Mesenchymal stem cell (in vitro differentiated cells and primary cell): ENCODE data around the gene IDH3A.

Experiments
- DNase-seq: peaks from one replicate; pipeline ENCODE4 v3.0.0-alpha.2; 2013
- H2AFZ ChIP-seq: one replicate; pipeline ENCODE4 v1.6.1; 2013; ENCODE audit warnings: low read depth, mild to moderate bottlenecking, control low read depth, inconsistent platforms, low read length, moderate library complexity
- H2AK5ac ChIP-seq: 2 replicates; pipeline ENCODE4 v1.6.1; 2013; ENCODE audit warnings: low read length, moderate library complexity, mild to moderate bottlenecking, inconsistent platforms; ENCODE audit not compliant: severe bottlenecking
- H2BK120ac ChIP-seq: one replicate; pipeline ENCODE4 v1.6.1; 2013; ENCODE audit warnings: low read depth, mild to moderate bottlenecking, inconsistent platforms, low read length, moderate library complexity
- H2BK12ac ChIP-seq, 2 experiments: one replicate each; pipeline ENCODE4 v1.6.1; 2013; ENCODE audit warnings: inconsistent platforms in 2 of 2, low read length in 2 of 2, mild to moderate bottlenecking in 2 of 2, moderate library complexity in 2 of 2, control low read depth in 1 of 2
- H2BK15ac ChIP-seq: one replicate; pipeline ENCODE4 v1.6.1; 2013; ENCODE audit warnings: mild to moderate bottlenecking, low read depth, inconsistent platforms; ENCODE audit not compliant: poor library complexity, severe bottlenecking
- H2BK5ac ChIP-seq: 2 replicates; pipeline ENCODE4 v1.6.1; 2013; ENCODE audit warnings: low read depth, mild to moderate bottlenecking, low read length, control low read depth, inconsistent platforms; ENCODE audit not compliant: poor library complexity, severe bottlenecking
- H3K14ac ChIP-seq, 2 experiments: one replicate each; pipeline ENCODE4 v1.6.1; 2013; ENCODE audit warnings: inconsistent platforms in 2 of 2, low read length in 2 of 2, control low read depth in 1 of 2, mild to moderate bottlenecking in 1 of 2, moderate library complexity in 1 of 2
- H3K18ac ChIP-seq, 2 experiments: one replicate each; pipeline ENCODE4 v1.6.1; 2013; ENCODE audit warnings: inconsistent platforms in 2 of 2, low read length in 2 of 2, control low read depth in 1 of 2, low read depth in 1 of 2, mild to moderate bottlenecking in 1 of 2
- H3K23ac ChIP-seq, 2 experiments: one replicate each; pipeline ENCODE4 v1.6.1; 2013; ENCODE audit warnings: inconsistent platforms in 2 of 2, low read length in 2 of 2, mild to moderate bottlenecking in 2 of 2, moderate library complexity in 2 of 2, control low read depth in 1 of 2
- H3K27ac ChIP-seq: 2 replicates; pipeline ENCODE4 v1.5.1; 2013; ENCODE audit warnings: mild to moderate bottlenecking, moderate library complexity, low read length, control low read depth, inconsistent platforms; ENCODE audit not compliant: poor library complexity, severe bottlenecking
- H3K27me3 ChIP-seq, 2 experiments: 2 replicates each; pipeline versions ENCODE4 v1.6.1 to v1.7.0; 2013; ENCODE audit warnings: low read length in 2 of 2, mild to moderate bottlenecking in 2 of 2, moderate library complexity in 2 of 2, control low read depth in 1 of 2, inconsistent platforms in 1 of 2; ENCODE audit not compliant: control insufficient read depth in 1 of 2, insufficient read depth in 1 of 2
- H3K36me3 ChIP-seq, 2 experiments: 2 replicates each; pipeline versions ENCODE4 v1.6.1 to v1.7.0; 2013; ENCODE audit warnings: low read length in 2 of 2, control low read depth in 1 of 2, inconsistent platforms in 1 of 2, low read depth in 1 of 2, mild to moderate bottlenecking in 1 of 2; ENCODE audit not compliant: insufficient read depth in 2 of 2, control insufficient read depth in 1 of 2
- H3K4ac ChIP-seq, 2 experiments: one replicate each; pipeline ENCODE4 v1.6.1; 2013; ENCODE audit warnings: inconsistent platforms in 2 of 2, low read length in 2 of 2, mild to moderate bottlenecking in 2 of 2, moderate library complexity in 2 of 2, control low read depth in 1 of 2, low read depth in 1 of 2
- H3K4me1 ChIP-seq: 2 replicates; pipeline ENCODE4 v1.6.1; 2013; ENCODE audit warnings: low read depth, low read length, control low read depth; ENCODE audit not compliant: control insufficient read depth, insufficient read depth
- H3K4me2 ChIP-seq: 2 replicates; pipeline ENCODE4 v1.6.1; 2013; ENCODE audit warnings: low read length, mild to moderate bottlenecking, inconsistent platforms; ENCODE audit not compliant: poor library complexity, severe bottlenecking
- H3K4me3 ChIP-seq, 2 experiments: 2 replicates each; pipeline versions ENCODE4 v1.5.1 to v1.7.0; 2013; ENCODE audit warnings: low read length in 2 of 2, mild to moderate bottlenecking in 2 of 2, control low read depth in 1 of 2, low read depth in 1 of 2; ENCODE audit not compliant: insufficient read depth in 1 of 2
- H3K79me1 ChIP-seq: replicated peaks from 2 replicates; pipeline ENCODE4 v1.6.1; 2013; ENCODE audit warnings: mild to moderate bottlenecking, control low read depth, low read length, inconsistent platforms; ENCODE audit not compliant: poor library complexity, severe bottlenecking
- H3K9ac ChIP-seq: 2 replicates; pipeline ENCODE4 v1.7.0; 2013; ENCODE audit warnings: mild to moderate bottlenecking, low read length, moderate library complexity
- H3K9me3 ChIP-seq: 2 replicates; pipeline ENCODE4 v1.7.0; 2013; ENCODE audit warnings: mild to moderate bottlenecking, low read length; ENCODE audit not compliant: control insufficient read depth
- H4K8ac ChIP-seq: one replicate; pipeline ENCODE4 v1.6.1; 2013; ENCODE audit warnings: inconsistent platforms, mild to moderate bottlenecking, low read length, moderate library complexity
- H4K91ac ChIP-seq: one replicate; pipeline ENCODE4 v1.6.1; 2013; ENCODE audit warnings: mild to moderate bottlenecking, low read length, inconsistent platforms
- WGBS: methylation state at CpG from one replicate; pipeline ENCODE4 v1.1.7; 2013; ENCODE audit warnings: mixed read lengths; 5-methylcytosine and 5-hydroxymethylcytosine counted together

Gene IDH3A

GRCh38 chr15:78206326-78207109 lies 57.4 kb downstream of the IDH3A start:
- H4K8ac ChIP-seq, result no peak overlapping the region
- no peaks in the 10 kb centered on the region for H3K9me3 ChIP-seq
- H2BK12ac ChIP-seq, result peak overlapping the region in 1 of 2 experiments; percentile 43
- DNase-seq, result no peak
- H3K9ac ChIP-seq, result no peak overlapping the region
- no peak overlapping the region for H2BK5ac ChIP-seq
- peak overlapping the region in 1 of 2 experiments; percentile 37 for H3K18ac ChIP-seq
- no peak overlapping the region for H2AFZ ChIP-seq
- no peak overlapping the region for H3K4ac ChIP-seq
- no peak overlapping the region for H3K23ac ChIP-seq
- H3K4me3 ChIP-seq, result no peak overlapping the region
- no peak overlapping the region for H2BK15ac ChIP-seq
- H2AK5ac ChIP-seq, result no peak overlapping the region
- no peak overlapping the region for H3K14ac ChIP-seq
- H3K4me1 ChIP-seq, result peaks cover 35% of the 10 kb centered on the region
- H3K4me2 ChIP-seq, result no peak overlapping the region
- H3K79me1 ChIP-seq, result no peaks in the 10 kb centered on the region
- WGBS, result 60% methylated on average over 12 of the region's 12 CpGs
- no peak overlapping the region for H3K27ac ChIP-seq
- no peaks in the 10 kb centered on the region for H3K36me3 ChIP-seq
- H4K91ac ChIP-seq, result no peak overlapping the region
- peaks cover 0 to 49% of the 10 kb centered on the region in 2 experiments for H3K27me3 ChIP-seq
- H2BK120ac ChIP-seq, result no peak overlapping the region

- Histone ChIP-seq H3K4ac (no peak overlapping the region), H3K14ac (no peak overlapping the region), H3K18ac (no peak overlapping the region), H2AK5ac (peak overlapping the region; percentile 75), H2BK120ac (no peak overlapping the region), H3K4me3 (no peak overlapping the region), H3K27ac (no peak overlapping the region), H3K79me1 (no peaks in the 10 kb centered on the region), H2BK5ac (no peak overlapping the region), H2BK15ac (no peak overlapping the region), H2BK12ac (peak overlapping the region in 1 of 2 experiments; percentile 43), H3K23ac (no peak overlapping the region), H2AFZ (no peak overlapping the region), H3K27me3 (peaks cover 0 to 48% of the 10 kb centered on the region in 2 experiments), H3K36me3 (no peaks in the 10 kb centered on the region), H3K9ac (no peak overlapping the region), H3K4me1 (peaks cover 38% of the 10 kb centered on the region), H3K9me3 (no peaks in the 10 kb centered on the region), H4K8ac (no peak overlapping the region), H3K4me2 (no peak overlapping the region), H4K91ac (no peak overlapping the region)
- no peak for DNase-seq
- WGBS, result 98% methylated on average over 4 of the region's 5 CpGs
These were observed 57.9 kb downstream of the IDH3A start for GRCh38 chr15:78207110-78207458.

- H3K36me3 ChIP-seq, result no peaks in the 10 kb centered on the region
- WGBS, result 96% methylated on average over 6 of the region's 8 CpGs
- no peaks in the 10 kb centered on the region for H3K9me3 ChIP-seq
- H3K4me2 ChIP-seq, result no peak overlapping the region
- no peak overlapping the region for H3K14ac ChIP-seq
- H2BK15ac ChIP-seq, result peak overlapping the region; percentile 7
- peaks cover 0 to 42% of the 10 kb centered on the region in 2 experiments for H3K27me3 ChIP-seq
- H3K23ac ChIP-seq, result no peak overlapping the region
- no peak overlapping the region for H3K4ac ChIP-seq
- no peak overlapping the region for H3K27ac ChIP-seq
- peaks cover 44% of the 10 kb centered on the region for H3K4me1 ChIP-seq
- no peak overlapping the region for H2BK12ac ChIP-seq
- no peak overlapping the region for H2BK120ac ChIP-seq
- no peak overlapping the region for H2BK5ac ChIP-seq
- H3K9ac ChIP-seq, result no peak overlapping the region
- H3K79me1 ChIP-seq, result no peaks in the 10 kb centered on the region
- H3K18ac ChIP-seq, result no peak overlapping the region
- peak overlapping the region; percentile 50 for H2AK5ac ChIP-seq
- no peak for DNase-seq
- no peak overlapping the region for H2AFZ ChIP-seq
- no peak overlapping the region for H4K91ac ChIP-seq
- H3K4me3 ChIP-seq, result no peak overlapping the region
- no peak overlapping the region for H4K8ac ChIP-seq
These were observed 58.6 kb downstream of the IDH3A start for GRCh38 chr15:78207641-78208340.

GRCh38 chr15:78208341-78208844 lies 59.2 kb downstream of the IDH3A start:
- Histone ChIP-seq H4K8ac (no peak overlapping the region), H3K4me3 (no peak overlapping the region), H2BK120ac (no peak overlapping the region), H3K4me2 (no peak overlapping the region), H3K18ac (no peak overlapping the region), H4K91ac (no peak overlapping the region), H3K27me3 (peaks cover 0 to 36% of the 10 kb centered on the region in 2 experiments), H3K36me3 (no peaks in the 10 kb centered on the region), H2BK15ac (no peak overlapping the region), H3K4ac (no peak overlapping the region), H2BK5ac (no peak overlapping the region), H3K9ac (no peak overlapping the region), H3K27ac (no peak overlapping the region), H3K23ac (no peak overlapping the region), H2AFZ (no peak overlapping the region), H2BK12ac (no peak overlapping the region), H3K4me1 (peaks cover 50% of the 10 kb centered on the region), H3K14ac (no peak overlapping the region), H3K79me1 (no peaks in the 10 kb centered on the region), H3K9me3 (no peaks in the 10 kb centered on the region), H2AK5ac (peak overlapping the region; percentile 50)
- no peak for DNase-seq
- WGBS, result 82% methylated on average over 8 of the region's 8 CpGs
